T-cell (primary cell): ENCODE data around the gene PITPNC1. TPM values are rescaled to one million over a fixed set of nuclear protein-coding genes. Genes with fewer than 3 reads are reported as not detected.
"Not testable (repeated sequence)": the region's sequence is repeated elsewhere in the genome, so short reads cannot be mapped to it uniquely, and the experiment has no call there.

Experiments
- ATAC-seq, 4 experiments: fragments of 200-7000 bp in 3 of 4; fragments of 150-1000 bp in 1 of 4; cut with Tn5 transposase; replicated peaks in 1 of 4; 1 replicate in 3 of 4; 2 replicates in 1 of 4; pipeline ENCODE4 v1.10.0; 2021; ENCODE audit warnings: moderate library complexity in 3 of 4, mild to moderate bottlenecking in 2 of 4, moderate number of reproducible peaks in 1 of 4
- CTCF ChIA-PET, 2 donors: fragments of 300-600 bp; sonication (Branson Sonifier 250); formaldehyde crosslinking; loops; one replicate each; lab custom pipeline; 2022; ENCODE audit warnings: antibody characterized with exemption in 2 of 2; lab: Charles Lee
- POLR2A ChIA-PET, 2 donors: fragments of 300-600 bp; sonication (Branson Sonifier 250); formaldehyde crosslinking; loops; one replicate each; lab custom pipeline; 2022; ENCODE audit warnings: antibody characterized with exemption in 2 of 2; lab: Charles Lee
- DNase-seq, 35 experiments: peaks; one replicate each; pipeline versions ENCODE4 v3.0.0 to v3.0.0-alpha.2; 2013 to 2023
- H3K27ac ChIP-seq: one replicate; pipeline ENCODE4 v1.5.1; 2013; ENCODE audit warnings: low read length
- H3K27me3 ChIP-seq, 2 experiments: replicated peaks in 1 of 2; 1 replicate in 1 of 2; 2 replicates in 1 of 2; pipeline versions ENCODE4 v1.6.1 to v1.7.0; 2013; ENCODE audit warnings: low read length in 1 of 2, mixed read lengths in 1 of 2; ENCODE audit not compliant: control insufficient read depth in 2 of 2, insufficient read depth in 2 of 2; ENCODE audit errors: extremely low read depth in 1 of 2
- H3K36me3 ChIP-seq, 2 donors: 1 replicate in 1 of 2; 2 replicates in 1 of 2; pipeline versions ENCODE4 v1.6.1 to v1.7.0; 2013; ENCODE audit warnings: low read length in 1 of 2; ENCODE audit not compliant: control insufficient read depth in 2 of 2, insufficient read depth in 1 of 2; ENCODE audit errors: extremely low read depth in 1 of 2
- H3K4me1 ChIP-seq, 2 experiments: 1 replicate in 1 of 2; 2 replicates in 1 of 2; pipeline versions ENCODE4 v1.6.1 to v1.7.0; 2013; ENCODE audit warnings: low read length in 2 of 2, mixed read lengths in 1 of 2; ENCODE audit not compliant: insufficient read depth in 2 of 2, control insufficient read depth in 1 of 2; ENCODE audit errors: extremely low read depth in 1 of 2
- H3K4me3 ChIP-seq, 2 donors: 1 replicate in 1 of 2; 2 replicates in 1 of 2; pipeline versions ENCODE4 v1.5.1 to v1.7.0; 2013; ENCODE audit warnings: mild to moderate bottlenecking in 2 of 2, low read length in 1 of 2, moderate library complexity in 1 of 2; ENCODE audit not compliant: control insufficient read depth in 1 of 2; ENCODE audit errors: extremely low read depth in 1 of 2
- H3K9me3 ChIP-seq: 2 replicates; pipeline ENCODE4 v1.7.0; 2013
- H3K27ac Mint-ChIP-seq, 2 donors: one replicate each; pipeline ENCODE4 v1.8.0; 2020 to 2021; ENCODE audit warnings: mild to moderate bottlenecking in 2 of 2, mixed read lengths in 2 of 2
- H3K27me3 Mint-ChIP-seq, 2 donors: one replicate each; pipeline ENCODE4 v1.8.0; 2021 to 2022; ENCODE audit warnings: mixed read lengths in 2 of 2
- H3K36me3 Mint-ChIP-seq: one replicate; pipeline ENCODE4 v1.8.0; 2021; ENCODE audit warnings: mixed read lengths
- H3K4me1 Mint-ChIP-seq, 3 donors: one replicate each; pipeline ENCODE4 v1.8.0; 2020 to 2022; ENCODE audit warnings: mixed read lengths in 3 of 3, mild to moderate bottlenecking in 1 of 3
- H3K4me3 Mint-ChIP-seq, 3 donors: one replicate each; pipeline ENCODE4 v1.8.0; 2020 to 2022; ENCODE audit warnings: mild to moderate bottlenecking in 3 of 3, mixed read lengths in 3 of 3, moderate library complexity in 3 of 3
- H3K9me3 Mint-ChIP-seq, 3 donors: one replicate each; pipeline ENCODE4 v1.8.0; 2020 to 2022; ENCODE audit warnings: mixed read lengths in 3 of 3
- WGBS: methylation state at CpG from one replicate; pipeline ENCODE4 v1.1.5; 2013; ENCODE audit warnings: missing lambda C conversion rate; ENCODE audit not compliant: insufficient coverage; 5-methylcytosine and 5-hydroxymethylcytosine counted together
- total RNA-seq, 35 experiments: library from RNA in 6 of 35; stranded (reverse) in 6 of 35; fragments of 120-200 nt in 1 of 35; gene quantifications; one replicate each; pipeline versions ENCODE4 v1.2.1 to v1.2.4 and lab custom pipeline; 2013 to 2026

PITPNC1 gene
- total RNA-seq, 5 donors from 2014 or later (not counting 1 experiment from before 2014, with no cell fraction given) = 82.6 to 132 (median 111) TPM

DNA sequence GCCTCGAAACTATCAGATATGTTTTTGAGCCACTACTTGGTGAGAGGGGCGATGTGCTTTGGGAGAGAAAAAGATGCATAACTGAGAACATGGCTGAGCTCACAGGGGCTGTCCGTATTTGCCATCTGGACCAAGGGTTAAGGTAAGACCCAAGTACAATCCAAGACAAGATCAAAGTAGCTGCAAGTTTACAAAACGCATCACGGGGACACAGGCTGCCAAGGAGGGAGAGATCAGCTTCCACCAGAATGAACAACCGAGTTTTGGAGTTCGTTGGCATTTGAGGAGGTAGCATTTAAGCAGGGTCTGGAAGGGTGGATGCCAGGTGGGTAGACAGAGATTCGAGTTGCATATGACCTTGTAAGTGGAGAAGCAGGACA is 2.2 kb downstream of the PITPNC1 start:
- H3K4me3 Mint-ChIP-seq = peak overlapping the region; percentile 89 to 97 (median 94)
- POLR2A ChIA-PET = interaction anchor here (0.6 to 2.2 kb wide), 7 partner anchors 8 to 98 kb away, joined by 3 to 7 read pairs (median 4); no protein-coding TSS in a partner anchor
- peaks cover 7 to 10% of the 10 kb centered on the region in 2 donors for H3K36me3 ChIP-seq
- peak overlapping the region; percentile 96 for H3K27ac Mint-ChIP-seq
- CTCF ChIA-PET = interaction anchor here (0.6 to 6.5 kb wide), 17 partner anchors 13 to 343 kb away, joined by 3 to 86 read pairs (median 4); partner anchors contain the start of gene PSMD12 (in 1 of the 2)
- H3K27ac ChIP-seq = peak overlapping the region; percentile 73
- H3K27me3 Mint-ChIP-seq = no peaks in the 10 kb centered on the region
- 36% methylated on average over 8 of the region's 8 CpGs for WGBS
- H3K9me3 ChIP-seq = no peaks in the 10 kb centered on the region
- H3K9me3 Mint-ChIP-seq = no peaks in the 10 kb centered on the region
- peaks cover 56 to 71% (median 70%) of the 10 kb centered on the region in 3 donors for H3K4me1 Mint-ChIP-seq
- no peaks in the 10 kb centered on the region for H3K27me3 ChIP-seq
- peaks cover 28% of the 10 kb centered on the region for H3K36me3 Mint-ChIP-seq
- H3K4me3 ChIP-seq = peak overlapping the region; percentile 80 to 82
- DNase-seq (peak in 1 of 35 experiments; percentile 31), ATAC-seq (no peak)
- H3K4me1 ChIP-seq = peaks cover 22 to 68% of the 10 kb centered on the region in 2 experiments

DNA sequence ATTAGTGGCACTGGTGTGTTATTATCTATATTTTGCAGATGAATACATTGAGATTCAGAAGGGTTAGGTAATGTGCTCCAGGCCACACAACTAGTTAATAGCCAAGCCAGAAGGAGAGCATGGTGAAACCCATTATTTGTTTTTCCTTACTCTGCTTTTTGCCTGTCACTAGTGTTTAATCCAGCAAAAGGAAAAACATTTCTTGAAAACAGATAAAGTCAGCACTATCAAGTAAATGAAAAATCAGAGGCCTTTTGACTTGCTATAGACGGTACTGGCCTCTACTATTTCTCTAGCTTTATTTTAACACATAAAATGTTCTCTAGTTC is 4.8 kb downstream of the PITPNC1 start:
- Mint-ChIP-seq H3K36me3 (peaks cover 44% of the 10 kb centered on the region), H3K4me3 (peak overlapping the region; percentile 9 to 46 (median 26)), H3K9me3 (no peaks in the 10 kb centered on the region), H3K27ac (peak overlapping the region; percentile 65 to 96), H3K27me3 (no peaks in the 10 kb centered on the region), H3K4me1 (peaks cover 53 to 64% (median 62%) of the 10 kb centered on the region in 3 donors)
- DNase-seq (no peak), ATAC-seq (no peak)
- Histone ChIP-seq H3K36me3 (peaks cover 7 to 10% of the 10 kb centered on the region in 2 donors), H3K9me3 (no peaks in the 10 kb centered on the region), H3K27ac (peak overlapping the region; percentile 6), H3K4me1 (peaks cover 16 to 65% of the 10 kb centered on the region in 2 experiments), H3K4me3 (no peak overlapping the region), H3K27me3 (no peaks in the 10 kb centered on the region)
- WGBS = no CpG with 5 or more reads among the region's 1 CpG
- ChIA-PET CTCF (interaction anchor here (0.6 to 2.0 kb wide), 4 partner anchors 8 to 93 kb away, joined by 3 to 16 read pairs (median 5); no protein-coding TSS in a partner anchor), POLR2A (interaction anchor here in 1 of 2 donors (0.6 to 1.1 kb wide), 2 partner anchors 59 to 86 kb away, joined by 5 to 6 read pairs; no protein-coding TSS in a partner anchor)

DNA sequence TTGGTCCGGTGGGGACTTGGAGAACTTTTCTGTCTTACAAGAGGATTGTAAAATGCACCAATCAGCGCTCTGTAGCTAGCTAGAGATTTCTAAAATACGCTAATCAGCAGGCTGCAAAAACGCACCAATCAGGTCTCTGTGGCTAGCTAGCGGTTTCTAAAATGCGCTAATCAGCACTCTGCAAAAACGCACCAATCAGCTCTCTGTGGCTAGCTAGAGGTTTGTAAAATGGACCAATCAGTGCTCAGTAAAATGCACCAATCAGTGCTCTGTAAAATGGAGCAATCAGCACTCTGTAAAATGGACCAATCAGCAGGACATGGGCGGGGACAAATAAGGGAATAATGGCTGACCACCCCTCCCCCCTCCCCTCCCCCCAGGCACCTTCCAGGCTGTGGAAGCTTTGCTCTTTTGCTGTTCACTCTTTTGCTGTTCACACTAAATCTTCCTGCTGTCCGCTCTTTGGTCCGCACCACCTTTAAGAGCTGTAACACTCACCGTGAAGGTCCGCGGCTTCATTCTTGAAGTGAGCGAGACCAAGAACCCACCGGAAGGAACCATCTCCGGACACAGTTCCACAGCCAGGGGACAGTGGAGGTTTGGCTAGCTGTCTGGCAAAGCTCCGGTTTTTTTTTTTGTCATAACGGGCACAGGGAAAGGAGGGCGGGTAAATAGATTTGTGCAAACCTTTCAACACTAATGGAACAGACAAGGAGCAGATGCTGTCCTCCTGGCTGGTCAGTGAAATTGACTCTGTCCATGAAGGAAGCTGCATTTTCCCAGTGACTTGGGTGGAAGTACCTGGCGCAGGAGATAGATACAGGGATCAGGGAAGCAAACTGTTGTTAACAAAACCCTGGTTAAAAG is 8.3 kb downstream of the PITPNC1 start:
- ChIA-PET POLR2A (interaction anchor here (0.5 to 0.6 kb wide), 3 partner anchors 70 to 200 kb away, joined by 3 to 8 read pairs (median 7); no protein-coding TSS in a partner anchor), CTCF (interaction anchor here (0.6 to 1.3 kb wide), 5 partner anchors 17 to 223 kb away, joined by 3 to 18 read pairs (median 5); no protein-coding TSS in a partner anchor)
- Mint-ChIP-seq H3K4me3 (no peak overlapping the region), H3K36me3 (peaks cover 41% of the 10 kb centered on the region), H3K27ac (peak overlapping the region; percentile 47 to 82), H3K4me1 (peaks cover 70 to 84% (median 80%) of the 10 kb centered on the region in 3 donors), H3K27me3 (no peaks in the 10 kb centered on the region), H3K9me3 (no peaks in the 10 kb centered on the region)
- no peak overlapping the region for H3K27ac ChIP-seq
- ATAC-seq = no peak
- peaks cover 21 to 79% of the 10 kb centered on the region in 2 experiments for H3K4me1 ChIP-seq
- H3K27me3 ChIP-seq = no peaks in the 10 kb centered on the region
- no peak overlapping the region for H3K4me3 ChIP-seq
- no peak for DNase-seq
- 97% methylated on average over 15 of the region's 20 CpGs for WGBS
- H3K9me3 ChIP-seq = no peaks in the 10 kb centered on the region
- H3K36me3 ChIP-seq = peaks cover 7 to 10% of the 10 kb centered on the region in 2 donors

DNA sequence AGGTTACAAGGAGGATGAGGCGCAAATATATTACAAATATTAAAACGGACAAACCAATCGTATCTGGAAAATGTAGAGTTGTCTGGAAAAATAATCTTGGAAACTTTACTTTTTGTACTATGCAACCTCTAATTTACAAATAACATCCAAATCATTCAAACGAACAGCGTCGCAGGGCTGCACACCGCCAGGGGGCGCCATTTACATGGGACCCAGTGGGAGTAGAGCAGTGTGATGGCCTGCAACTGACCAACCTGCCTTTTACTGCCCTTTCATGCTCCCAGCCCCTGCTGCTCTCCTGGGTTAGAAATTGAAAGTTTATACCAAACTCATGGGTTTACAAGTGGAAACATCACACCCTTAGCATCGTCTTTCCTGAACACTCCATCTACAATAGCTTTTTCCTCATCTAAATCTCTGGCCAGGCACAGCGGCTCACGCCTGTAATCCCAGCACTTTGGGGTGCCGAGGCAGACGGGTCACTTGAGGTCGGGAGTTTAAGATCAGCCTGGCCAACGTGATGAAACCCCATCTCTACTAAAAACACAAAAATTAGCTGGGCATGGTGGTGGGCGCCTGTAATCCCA is 10.0 kb downstream of the PITPNC1 start:
- CTCF ChIA-PET = interaction anchor here (0.6 to 2.7 kb wide), 6 partner anchors 11 to 88 kb away, joined by 3 to 18 read pairs (median 6); partner anchors contain the start of gene PITPNC1 (in 1 of the 2)
- ATAC-seq = no peak
- peaks cover 78 to 84% (median 83%) of the 10 kb centered on the region in 3 donors for H3K4me1 Mint-ChIP-seq

DNA sequence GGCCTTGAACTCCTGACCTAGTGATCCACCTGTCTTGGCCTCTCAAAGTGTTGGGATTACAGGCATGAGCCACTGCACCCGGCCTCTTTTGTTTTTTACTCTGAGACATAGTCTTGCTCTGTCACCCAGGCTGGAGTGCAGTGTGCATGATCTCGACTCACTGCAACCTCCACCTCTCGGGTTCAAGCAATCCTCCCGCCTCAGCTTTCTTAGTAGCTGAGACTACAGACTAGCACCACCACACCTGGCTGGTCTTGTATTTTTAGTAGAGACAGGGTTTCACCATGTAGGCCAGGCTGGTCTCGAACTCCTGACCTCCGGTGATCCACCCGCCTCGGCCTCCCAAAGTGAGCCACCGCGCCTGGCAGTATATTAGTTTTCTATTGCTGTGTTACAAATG is 11.5 kb downstream of the PITPNC1 start:
- H3K27me3 Mint-ChIP-seq, H3K27ac ChIP-seq, H3K36me3 ChIP-seq, H3K4me3 ChIP-seq, H3K9me3 ChIP-seq, ATAC-seq, H3K9me3 Mint-ChIP-seq, H3K27me3 ChIP-seq, H3K4me3 Mint-ChIP-seq, DNase-seq: not testable (repeated sequence)
- H3K27ac Mint-ChIP-seq = peak overlapping the region; percentile 97
- peaks cover 82 to 84% (median 83%) of the 10 kb centered on the region in 3 donors for H3K4me1 Mint-ChIP-seq
- H3K36me3 Mint-ChIP-seq = peaks cover 38% of the 10 kb centered on the region
- WGBS = no CpG with 5 or more reads among the region's 10 CpGs
- ChIA-PET CTCF (interaction anchor here (0.5 to 2.7 kb wide), 6 partner anchors 10 to 141 kb away, joined by 4 to 15 read pairs (median 6); partner anchors contain the start of gene PITPNC1 (in 1 of the 2)), POLR2A (interaction anchor here (0.6 to 1.7 kb wide), 7 partner anchors 43 to 102 kb away, joined by 3 to 13 read pairs (median 7); no protein-coding TSS in a partner anchor)
- peaks cover 27 to 80% of the 10 kb centered on the region in 2 experiments for H3K4me1 ChIP-seq

More for the DNA sequence above, 10.0 kb downstream of the PITPNC1 start:
- no peaks in the 10 kb centered on the region for H3K27me3 Mint-ChIP-seq
- H3K4me3 ChIP-seq = no peak overlapping the region
- POLR2A ChIA-PET = interaction anchor here (0.5 to 0.7 kb wide), 3 partner anchors 8 to 110 kb away, joined by 3 to 6 read pairs (median 4); no protein-coding TSS in a partner anchor
- H3K27me3 ChIP-seq = no peaks in the 10 kb centered on the region
- peaks cover 38% of the 10 kb centered on the region for H3K36me3 Mint-ChIP-seq
- H3K4me1 ChIP-seq = peaks cover 27 to 78% of the 10 kb centered on the region in 2 experiments
- peak overlapping the region; percentile 93 to 94 for H3K27ac Mint-ChIP-seq
- peaks cover 5 to 7% of the 10 kb centered on the region in 2 donors for H3K36me3 ChIP-seq
- H3K4me3 Mint-ChIP-seq = peak overlapping the region in 1 of 3 donors; percentile 45
- peak in 19 of 35 experiments; percentile 28 to 74 (median 44) for DNase-seq
- no peaks in the 10 kb centered on the region for H3K9me3 ChIP-seq
- WGBS = 94% methylated on average over 5 of the region's 16 CpGs
- H3K9me3 Mint-ChIP-seq = no peaks in the 10 kb centered on the region
- H3K27ac ChIP-seq = peak overlapping the region; percentile 46
